Measurements from ENCODE around the gene E2F4.

E2F4 gene

DNA sequence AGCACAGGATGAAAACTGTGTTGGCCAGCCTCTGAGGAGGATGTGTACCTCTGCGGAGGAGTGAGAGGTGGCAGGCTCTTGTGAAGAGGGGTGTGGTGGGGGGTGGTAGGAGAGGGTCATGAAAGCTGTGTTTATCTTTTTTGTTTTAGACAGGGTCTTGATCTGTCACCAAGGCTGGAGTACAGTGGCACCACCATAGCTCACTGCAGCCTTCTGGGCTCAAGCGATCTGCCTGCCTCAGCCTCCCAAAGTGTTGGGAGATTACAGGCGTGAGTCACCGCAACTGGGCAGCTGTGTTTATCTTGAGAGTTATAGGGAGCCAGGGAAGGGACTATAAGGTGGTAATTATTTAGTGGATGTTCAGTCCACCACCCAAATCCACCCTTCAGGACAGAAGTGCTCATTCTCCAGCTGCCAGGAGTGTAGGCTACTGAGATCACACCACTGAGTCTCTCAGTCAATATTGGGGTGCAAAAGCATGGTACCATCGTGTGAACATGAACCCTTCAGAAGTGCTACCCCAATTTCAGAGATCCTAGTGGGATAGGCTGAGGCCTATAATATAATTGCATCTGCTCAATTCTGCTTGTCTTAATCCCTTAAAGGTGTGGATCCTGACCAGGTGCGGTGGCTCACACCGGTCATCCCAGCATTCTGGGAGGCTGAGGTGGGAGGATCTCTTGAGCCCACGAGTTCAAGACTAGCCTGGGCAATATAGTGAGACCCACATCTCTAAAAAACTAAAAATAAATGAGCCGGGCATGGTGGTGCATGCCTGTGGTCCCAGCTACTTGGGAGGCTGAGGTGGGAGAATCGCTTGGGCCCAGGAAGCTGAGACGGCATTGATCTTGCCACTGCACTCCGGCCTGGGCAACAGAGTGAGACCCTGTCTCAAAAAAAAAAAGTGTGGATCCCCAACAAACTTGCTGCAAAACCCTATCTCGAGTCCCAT, 1.2 kb upstream of the E2F4 start:
- no peak for DNase-seq (ENCODE audit: low spot score)

- no peak for DNase-seq (ENCODE audit: low spot score)
Observed at GRCh38 chr16:67191411-67191994, 452 bp upstream of the E2F4 start.

DNA sequence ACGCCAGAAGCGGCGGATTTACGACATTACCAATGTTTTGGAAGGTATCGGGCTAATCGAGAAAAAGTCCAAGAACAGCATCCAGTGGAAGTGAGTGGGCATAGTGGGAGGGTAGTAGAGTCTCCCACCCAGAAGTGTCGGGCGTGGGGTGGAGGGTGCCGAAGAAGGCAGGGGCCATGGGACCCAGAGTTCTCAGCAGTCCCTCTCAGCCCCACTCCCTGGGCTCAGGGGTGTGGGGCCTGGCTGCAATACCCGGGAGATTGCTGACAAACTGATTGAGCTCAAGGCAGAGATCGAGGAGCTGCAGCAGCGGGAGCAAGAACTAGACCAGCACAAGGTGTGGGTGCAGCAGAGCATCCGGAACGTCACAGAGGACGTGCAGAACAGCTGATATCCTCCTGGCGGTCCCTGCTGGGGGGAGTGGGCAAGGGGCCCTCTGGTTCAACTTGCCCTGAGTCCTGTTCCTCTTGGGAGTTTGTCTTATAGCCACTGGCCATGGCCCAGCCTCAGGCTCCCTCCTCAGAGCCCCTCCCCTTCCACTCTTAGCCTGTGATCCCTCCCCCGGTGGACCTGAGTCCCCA, 916 bp downstream of the E2F4 start:
- no peak for DNase-seq (ENCODE audit: low spot score)

DNA sequence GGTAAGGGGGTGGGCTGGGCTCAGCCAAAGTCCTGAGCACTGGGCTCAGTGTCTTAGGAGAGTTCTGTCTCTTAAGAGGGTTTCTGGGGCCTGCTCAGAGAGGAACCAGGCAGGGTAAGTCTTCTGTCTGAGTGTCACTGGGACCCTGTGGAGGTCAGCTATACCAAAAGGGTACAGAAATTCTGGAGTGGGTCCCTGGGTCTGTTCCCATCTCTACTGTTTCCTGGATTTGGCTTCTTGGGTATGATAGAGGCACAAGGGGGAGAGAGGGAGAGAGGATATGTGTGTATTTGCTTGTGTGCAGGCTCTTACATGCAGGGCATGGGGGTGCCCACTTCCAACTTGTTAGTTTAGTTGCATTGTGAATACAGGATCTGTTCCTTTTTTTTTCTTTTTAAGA, 1.6 kb downstream of the E2F4 start:
- DNase-seq (ENCODE audit: low spot score), result no peak

GRCh38 chr16:67194260-67194659, 2.3 kb downstream of the E2F4 start:
- DNase-seq (ENCODE audit: low spot score), result no peak

DNA sequence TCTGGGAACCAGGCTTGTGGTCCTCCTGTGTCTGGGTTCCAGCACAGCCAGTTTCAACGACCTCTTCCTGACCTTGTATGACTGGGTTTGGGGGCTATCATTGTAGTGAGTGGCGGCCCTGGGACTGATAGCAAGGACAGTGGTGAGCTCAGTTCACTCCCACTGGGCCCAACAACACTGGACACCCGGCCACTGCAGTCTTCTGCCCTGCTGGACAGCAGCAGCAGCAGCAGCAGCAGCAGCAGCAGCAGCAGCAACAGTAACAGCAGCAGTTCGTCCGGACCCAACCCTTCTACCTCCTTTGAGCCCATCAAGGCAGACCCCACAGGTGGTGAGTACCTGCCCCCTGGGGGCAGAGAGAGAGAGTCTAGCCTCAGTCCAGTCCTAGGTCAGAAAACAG, 3.7 kb downstream of the E2F4 start:
- DNase-seq (ENCODE audit: low spot score), result no peak

- DNase-seq (ENCODE audit: low spot score), result no peak
Observed at GRCh38 chr16:67196881-67197280, 4.9 kb downstream of the E2F4 start.

GRCh38 chr16:67197704-67198103, 5.7 kb downstream of the E2F4 start:
- no peak for DNase-seq (ENCODE audit: low spot score)

GRCh38 chr16:67198238-67198734, 6.3 kb downstream of the E2F4 start:
- peak; percentile 77 for DNase-seq (ENCODE audit: low spot score)

DNA sequence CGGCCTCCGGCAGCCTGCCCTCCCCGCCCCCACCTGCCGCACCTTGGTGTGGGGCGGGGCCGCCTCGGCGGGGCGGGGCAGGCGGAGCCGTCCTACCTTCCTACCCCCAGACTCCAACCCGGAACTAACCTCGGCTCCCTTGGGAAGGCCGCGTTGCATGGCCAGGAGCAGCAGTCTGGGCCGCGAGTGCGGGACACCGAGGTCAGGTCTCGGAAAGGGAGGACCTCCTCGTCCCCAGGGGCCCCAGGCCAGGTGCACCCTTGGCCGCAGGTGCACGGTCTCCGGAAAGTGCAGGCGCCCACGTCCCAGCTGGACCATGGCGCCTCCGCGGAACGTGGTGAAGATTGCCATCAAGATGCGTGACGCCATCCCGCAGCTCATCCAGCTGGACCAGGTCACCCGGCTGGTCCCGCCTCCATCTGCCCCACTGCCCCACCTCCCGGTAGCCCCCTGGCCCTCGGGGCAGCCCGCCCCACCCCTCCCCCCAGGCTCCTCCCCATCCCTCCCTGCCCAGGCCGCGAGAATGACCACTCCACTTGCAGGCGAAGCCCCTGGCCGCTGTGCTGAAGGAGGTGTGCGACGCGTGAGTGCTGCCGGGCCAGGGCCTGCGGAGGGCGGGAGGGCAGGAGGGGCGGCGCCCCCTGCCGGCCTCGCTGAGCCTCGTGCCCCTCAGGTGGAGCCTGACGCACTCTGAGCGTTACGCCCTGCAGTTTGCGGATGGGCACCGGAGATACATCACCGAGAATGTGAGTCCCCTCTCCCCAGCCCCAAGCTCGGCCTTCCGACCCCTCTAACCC, 7.3 kb downstream of the E2F4 start, which contains the start of gene ELMO3:
Gene ELMO3 (plus strand): TSS at position 121 of the 797 bp plus-strand sequence. CDS start 196 bp downstream, at position 317.
- DNase-seq (ENCODE audit: low spot score), result peak; percentile 90

GRCh38 chr16:67199808-67200198, 7.8 kb downstream of the E2F4 start:
- peak; percentile 66 for DNase-seq (ENCODE audit: low spot score)

DNA sequence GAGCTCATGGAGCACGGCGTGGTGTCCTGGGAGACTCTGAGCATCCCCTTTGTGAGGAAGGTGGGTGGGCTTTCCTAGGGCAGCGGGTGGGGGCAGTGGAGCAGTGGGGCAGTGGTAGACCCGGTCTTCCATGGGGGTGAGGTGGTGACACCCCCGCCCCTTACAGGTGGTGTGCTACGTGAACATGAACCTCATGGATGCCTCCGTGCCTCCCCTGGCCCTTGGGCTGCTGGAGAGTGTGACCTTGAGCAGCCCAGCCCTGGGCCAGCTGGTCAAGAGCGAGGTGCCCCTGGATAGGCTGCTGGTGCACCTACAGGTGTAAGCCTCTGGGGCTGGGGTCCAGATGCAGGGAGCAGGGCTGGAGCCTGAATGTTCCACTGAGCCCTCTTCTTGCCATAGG, 8.5 kb downstream of the E2F4 start:
- DNase-seq (ENCODE audit: low spot score), result no peak

DNA sequence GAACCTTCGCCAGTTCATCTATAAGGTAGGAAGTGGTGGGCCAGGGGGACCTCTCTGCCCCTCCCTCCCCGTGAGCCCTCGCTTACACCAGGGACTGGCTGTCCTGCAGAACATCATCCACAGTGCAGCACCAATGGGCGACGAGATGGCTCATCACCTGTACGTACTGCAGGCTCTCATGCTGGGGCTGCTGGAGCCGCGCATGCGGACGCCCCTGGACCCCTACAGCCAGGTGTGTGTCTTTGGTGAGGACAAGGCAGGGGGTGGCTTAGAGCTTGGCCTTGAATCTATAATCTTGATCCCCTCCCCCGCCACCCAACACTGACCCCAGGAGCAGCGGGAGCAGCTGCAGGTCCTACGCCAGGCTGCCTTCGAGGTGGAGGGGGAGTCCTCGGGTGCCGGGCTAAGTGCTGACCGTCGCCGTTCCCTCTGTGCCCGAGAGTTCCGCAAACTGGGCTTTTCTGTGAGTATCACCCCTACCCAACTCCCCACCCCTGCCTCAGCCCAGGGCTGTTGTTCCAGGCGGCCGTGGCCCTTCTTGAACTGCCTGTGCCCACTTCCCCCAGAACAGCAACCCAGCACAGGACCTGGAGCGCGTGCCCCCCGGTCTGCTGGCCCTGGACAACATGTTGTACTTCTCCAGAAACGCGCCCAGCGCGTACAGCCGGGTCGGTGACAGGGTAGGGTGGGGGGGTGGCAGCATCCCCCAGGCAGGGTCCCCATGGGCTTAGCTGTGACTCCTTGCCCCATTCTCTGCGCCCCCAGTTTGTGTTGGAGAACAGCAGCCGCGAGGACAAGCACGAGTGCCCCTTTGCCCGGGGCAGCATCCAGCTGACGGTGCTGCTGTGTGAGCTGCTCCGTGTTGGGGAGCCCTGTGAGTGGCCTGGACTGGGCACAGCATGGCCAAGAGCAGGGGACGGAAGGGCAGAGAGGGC, 9.7 kb downstream of the E2F4 start:
- DNase-seq (ENCODE audit: low spot score), result no peak

DNA sequence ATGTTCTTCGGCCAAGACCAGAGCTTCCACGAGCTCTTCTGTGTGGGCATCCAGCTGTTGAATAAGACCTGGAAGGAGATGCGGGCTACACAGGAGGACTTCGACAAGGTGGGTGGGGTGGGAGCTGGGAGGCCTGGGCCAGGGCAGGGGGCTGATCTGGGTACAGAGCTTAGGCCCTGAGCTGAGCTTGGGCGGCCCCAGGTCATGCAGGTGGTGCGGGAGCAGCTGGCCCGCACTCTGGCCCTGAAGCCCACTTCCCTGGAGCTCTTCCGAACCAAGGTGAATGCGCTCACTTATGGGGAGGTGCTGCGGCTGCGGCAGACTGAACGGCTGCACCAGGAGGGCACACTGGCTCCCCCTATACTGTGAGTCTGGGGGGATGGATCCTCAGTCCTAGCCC, 10.5 kb downstream of the E2F4 start:
- no peak for DNase-seq (ENCODE audit: low spot score)

GRCh38 chr16:67202956-67203493, 11.1 kb downstream of the E2F4 start:
- no peak for DNase-seq (ENCODE audit: low spot score)

GRCh38 chr16:67204076-67204475, 12.1 kb downstream of the E2F4 start:
- DNase-seq (ENCODE audit: low spot score), result no peak

GRCh38 chr16:67206129-67206837, 14.3 kb downstream of the E2F4 start:
- DNase-seq (ENCODE audit: low spot score), result no peak

DNA sequence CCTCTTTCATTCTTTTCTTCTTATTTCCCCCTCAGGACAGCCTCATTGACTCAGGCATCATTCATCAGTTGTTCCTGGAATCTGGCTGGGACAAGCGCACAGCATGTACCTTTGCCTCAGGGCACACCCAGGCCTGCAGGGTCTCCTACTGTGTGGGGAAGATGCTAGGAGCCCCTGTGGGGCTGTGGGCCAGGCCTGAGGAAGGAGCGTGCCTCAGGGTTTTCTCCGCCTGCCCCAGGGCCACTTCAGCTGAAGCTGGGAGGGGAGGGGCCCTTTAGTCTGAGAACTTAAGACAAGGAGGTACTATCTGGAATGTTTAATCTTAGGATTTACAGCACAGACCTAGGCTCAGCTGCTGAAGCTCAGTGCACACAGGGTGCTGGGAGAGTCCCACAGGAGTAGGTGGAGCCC, 14.9 kb downstream of the E2F4 start:
- DNase-seq (ENCODE audit: low spot score), result peak; percentile 50

- DNase-seq (ENCODE audit: low spot score), result peak; percentile 25
Observed at GRCh38 chr16:67207249-67208091, 15.5 kb downstream of the E2F4 start.
